SKM-1 (cell line): ENCODE measurements around the gene FNBP1L.
"Not testable (repeated sequence)": the region's sequence is repeated elsewhere in the genome, so short reads cannot be mapped to it uniquely, and the experiment has no call there.

Experiments
- DNase-seq: peaks from one replicate; lab custom pipeline; 2025; ENCODE audit not compliant: unreplicated experiment; lab: John Stamatoyannopoulos, UW

FNBP1L gene

DNA sequence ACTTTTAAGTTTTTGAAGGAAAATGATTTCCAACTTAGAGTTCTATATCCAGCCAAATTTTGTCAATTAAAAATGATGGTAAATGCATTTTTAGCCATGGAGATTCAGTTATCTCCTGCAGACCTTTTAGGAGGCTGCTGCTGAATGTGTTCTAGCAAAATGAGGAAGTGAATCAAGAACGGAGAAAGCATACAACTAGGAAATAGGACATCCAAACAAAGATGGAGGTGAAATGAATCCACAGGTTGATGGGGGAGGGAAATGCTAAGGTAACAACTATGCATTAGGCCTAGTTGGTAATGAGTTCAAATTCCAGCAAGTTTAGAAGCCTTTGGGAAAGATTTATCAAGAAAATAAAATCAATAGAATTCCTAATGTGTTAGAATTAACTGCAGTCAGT, 80.5 kb downstream of the FNBP1L start:
- peak; percentile 10 for DNase-seq

GRCh38 chr1:93531193-93531592, 83.3 kb downstream of the FNBP1L start:
- no peak for DNase-seq

DNA sequence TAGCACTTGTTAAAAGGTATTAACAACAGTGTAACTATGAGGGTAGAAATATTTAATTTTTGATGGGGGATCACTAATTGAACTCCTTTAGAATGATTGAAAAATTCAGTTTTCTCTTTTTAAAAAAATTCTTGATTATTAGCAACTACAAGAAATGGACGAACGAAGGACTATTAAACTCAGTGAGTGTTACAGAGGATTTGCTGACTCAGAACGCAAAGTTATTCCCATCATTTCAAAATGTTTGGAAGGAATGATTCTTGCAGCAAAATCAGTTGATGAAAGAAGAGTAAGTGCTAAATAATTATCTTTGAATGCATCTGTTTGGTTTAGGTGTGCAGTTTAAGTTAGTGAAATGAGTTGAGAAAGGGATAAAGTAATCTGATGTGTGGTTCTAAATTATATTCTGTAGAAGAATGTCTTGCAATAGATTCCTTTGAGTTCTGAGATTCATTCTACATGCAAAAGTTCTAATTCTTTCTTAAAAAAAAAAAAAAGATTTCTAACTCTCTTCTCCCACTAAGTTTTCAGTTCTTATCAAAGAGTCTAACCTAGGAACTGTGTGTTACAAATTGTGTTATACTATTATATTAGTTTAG, 85.0 kb downstream of the FNBP1L start:
- DNase-seq = no peak

- no peak for DNase-seq
These were observed 85.8 kb downstream of the FNBP1L start for GRCh38 chr1:93533677-93534076.

- DNase-seq = no peak
These were observed 89.5 kb downstream of the FNBP1L start for GRCh38 chr1:93537396-93537795.

DNA sequence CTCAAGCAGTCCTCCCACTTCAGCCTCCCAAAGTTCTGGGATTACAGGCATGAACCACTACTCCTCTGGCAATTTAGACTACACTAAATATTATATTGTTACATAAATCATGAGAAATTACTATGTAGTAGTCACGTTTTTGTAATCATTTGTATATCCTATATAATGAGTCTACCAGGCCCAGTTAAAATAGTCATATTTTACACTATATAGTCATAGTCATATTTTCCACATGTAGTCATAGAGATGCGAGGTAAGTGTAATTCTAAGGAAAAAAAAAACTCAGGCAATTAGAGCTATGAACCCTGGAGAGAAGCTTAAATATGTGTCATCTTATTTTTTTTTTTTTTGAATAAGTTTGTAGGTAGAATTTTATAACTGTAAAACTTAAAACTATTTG, 90.0 kb downstream of the FNBP1L start:
- DNase-seq = no peak

DNA sequence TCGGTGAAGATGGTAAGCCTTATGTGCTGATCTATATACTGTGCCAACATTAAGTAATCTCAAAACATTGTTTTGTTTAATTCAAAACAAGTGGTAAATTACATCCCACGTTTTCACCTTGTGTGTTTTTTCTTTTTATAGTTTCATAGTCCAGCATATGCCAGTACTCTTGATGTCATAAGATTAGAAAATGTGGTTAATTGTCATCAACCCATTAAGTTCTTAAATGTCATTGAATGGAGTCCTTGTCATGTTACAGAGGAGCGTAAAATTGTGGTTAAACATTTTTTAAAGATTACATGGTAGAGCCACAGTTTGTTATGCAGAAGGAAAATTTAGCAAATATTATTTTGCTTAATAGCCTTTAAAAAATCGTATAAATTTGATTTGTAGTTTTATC, 93.1 kb downstream of the FNBP1L start:
- no peak for DNase-seq

DNA sequence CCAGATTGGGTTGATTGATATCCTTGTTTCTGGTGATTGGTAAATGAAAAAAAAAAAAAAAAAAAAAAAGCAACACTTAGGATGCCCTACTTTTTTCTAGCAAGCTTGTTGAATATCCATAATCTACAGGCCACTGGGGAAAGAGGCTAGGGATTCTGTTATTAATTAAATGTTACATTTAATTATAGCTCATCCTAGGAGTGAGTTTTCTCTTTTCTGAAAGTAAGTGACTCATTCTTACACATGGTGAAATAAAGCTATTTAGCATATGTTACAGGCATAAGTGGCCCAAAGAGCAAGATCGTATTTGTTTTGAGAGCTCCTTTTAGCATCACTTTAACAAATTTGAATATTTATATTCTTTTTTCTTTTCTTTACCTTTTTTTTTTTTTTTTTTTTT, 94.5 kb downstream of the FNBP1L start:
- DNase-seq = no peak

GRCh38 chr1:93546162-93546863, 98.4 kb downstream of the FNBP1L start:
- DNase-seq = no peak

GRCh38 chr1:93549131-93549530, 101.2 kb downstream of the FNBP1L start:
- no peak for DNase-seq

GRCh38 chr1:93549811-93550210, 101.9 kb downstream of the FNBP1L start:
- peak; percentile 20 for DNase-seq

GRCh38 chr1:93552741-93553455, 105.0 kb downstream of the FNBP1L start:
- DNase-seq = no peak

DNA sequence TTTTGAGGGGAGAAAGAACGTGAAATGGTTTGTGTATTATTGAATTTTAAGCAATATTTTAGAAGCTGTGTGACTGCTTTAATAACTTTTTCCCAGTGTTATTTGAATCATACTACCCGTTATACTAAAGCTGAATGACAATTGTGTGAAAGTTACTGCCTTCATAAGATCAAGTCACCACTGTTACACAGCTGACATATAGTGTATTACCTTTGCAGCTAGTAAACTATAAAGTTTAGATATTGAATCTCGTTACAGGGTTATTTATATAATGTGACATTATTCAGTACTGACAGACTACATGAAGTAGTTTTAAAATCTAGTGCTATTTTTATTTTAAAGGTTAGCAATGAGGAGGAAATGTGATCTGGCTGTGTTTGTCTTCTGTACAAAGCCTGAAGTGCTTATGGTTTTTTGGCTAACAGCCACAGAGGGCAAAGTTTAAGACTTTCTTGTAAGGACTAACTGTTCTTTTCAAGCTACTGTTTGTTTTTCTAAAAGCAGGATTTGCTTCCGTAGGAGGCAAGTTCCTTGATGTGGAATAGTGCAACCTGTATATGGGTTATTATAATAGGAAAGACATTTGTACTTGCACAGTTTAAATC, 106.1 kb downstream of the FNBP1L start:
- not testable (repeated sequence) for DNase-seq

- DNase-seq = no peak
These were observed 107.3 kb downstream of the FNBP1L start for GRCh38 chr1:93554883-93555872.

DNA sequence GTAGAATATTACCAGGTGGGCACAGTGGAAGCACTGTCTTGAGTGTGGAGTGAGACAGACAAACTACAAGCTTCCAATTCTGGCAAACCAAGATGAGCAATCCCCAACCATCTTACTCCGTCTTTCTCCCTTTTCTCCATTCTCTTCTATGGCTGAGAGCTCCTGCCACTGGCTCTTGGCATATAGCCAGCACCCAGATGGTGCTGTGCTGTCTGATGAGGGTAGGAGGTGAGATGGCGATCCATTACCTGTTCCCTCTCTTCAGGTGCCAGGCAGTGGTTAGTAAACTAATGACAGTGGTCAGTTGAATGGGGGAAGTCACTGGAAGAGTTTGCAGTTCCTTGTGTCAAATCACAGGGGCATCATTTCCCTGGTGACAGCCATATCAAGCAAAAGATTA, 108.4 kb downstream of the FNBP1L start:
- DNase-seq = no peak

DNA sequence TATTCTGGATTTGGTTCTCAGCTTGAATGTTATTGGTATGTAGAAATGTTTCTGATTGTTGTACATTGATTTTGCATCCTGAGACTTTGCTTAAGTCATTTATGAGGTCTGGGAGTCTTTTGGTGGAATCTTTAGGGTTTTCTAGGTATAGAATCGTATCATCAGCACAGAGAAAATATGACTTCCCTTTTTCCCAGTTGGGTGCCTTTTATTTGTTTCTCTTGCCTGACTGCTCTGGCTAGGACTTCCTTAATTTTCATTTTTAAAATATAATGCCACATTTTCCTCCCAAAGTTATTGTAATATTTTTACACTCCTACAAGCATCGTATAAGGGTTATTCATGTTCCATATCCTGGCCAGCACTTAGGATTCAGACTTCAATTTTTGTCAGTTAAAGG, 111.1 kb downstream of the FNBP1L start:
- peak; percentile 42 for DNase-seq

DNA sequence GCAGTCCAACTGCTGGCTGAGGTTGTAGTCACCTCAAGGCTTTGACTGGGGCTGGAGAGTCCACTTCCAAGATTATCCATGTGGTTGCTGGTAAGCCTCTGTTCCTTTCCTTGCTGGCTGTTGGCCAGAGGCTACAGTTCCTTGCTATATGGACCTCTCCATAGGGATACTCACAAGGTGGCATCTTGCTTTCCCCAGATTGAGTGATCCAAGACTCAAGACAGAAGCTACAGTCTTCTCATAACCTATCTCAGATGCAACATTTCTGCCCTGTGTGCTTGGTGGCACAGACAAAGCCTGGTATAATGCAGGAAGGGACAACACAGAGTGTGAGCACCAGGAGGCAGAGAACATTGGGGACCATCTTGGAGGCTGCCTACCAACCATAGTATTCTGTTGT, 111.8 kb downstream of the FNBP1L start:
- DNase-seq = no peak

DNA sequence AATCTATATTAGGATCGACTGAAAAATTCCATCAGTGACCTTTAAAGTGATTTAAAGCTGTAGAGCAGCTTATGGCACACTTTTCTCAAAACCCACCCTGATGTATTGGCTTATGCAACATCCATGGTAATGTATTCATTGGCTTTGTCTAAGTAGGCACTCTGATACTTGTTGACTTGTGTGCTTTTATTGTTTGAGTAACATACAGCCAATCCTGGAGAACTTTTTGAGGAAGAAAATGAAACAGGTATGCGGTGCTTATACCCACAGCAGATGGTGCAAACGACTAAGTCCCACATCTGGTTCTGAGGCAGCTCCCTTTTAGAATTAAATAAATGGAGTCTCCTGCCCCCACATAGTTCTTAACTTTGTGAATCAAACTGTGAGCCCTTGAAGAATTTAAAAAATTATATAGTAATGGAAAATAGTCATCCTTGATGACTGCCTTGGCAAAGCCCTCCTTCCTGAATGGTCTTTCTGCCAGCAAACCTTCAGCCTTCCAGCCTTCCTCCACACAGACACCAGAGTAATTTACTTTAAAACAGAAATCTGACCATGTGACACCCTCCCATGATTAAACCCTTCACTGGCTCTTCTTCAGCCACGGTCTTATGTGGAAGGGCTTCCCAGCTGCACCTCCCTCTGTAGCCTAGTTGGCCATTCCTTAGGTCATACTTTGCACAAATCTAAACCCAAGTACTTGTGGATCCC, 117.7 kb downstream of the FNBP1L start:
- DNase-seq = no peak

DNA sequence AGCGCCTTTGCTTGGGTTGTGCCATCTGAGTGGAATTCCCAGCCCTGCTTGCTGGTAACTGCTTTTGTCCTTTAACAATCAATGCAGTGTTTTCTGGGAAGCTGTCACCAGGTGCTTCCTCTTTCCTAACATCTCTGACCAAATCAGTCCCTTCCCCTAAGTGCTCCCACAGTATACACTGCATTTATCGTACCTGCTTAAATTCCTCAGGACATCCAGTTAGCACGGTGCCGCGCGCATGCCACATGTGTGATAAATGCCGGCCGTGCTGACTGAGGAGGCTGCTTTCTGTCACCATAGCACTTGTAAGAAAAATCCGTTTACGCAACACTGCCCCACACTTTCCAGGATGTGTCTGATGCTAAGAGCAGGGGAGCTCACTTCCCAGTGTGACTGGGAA, 118.3 kb downstream of the FNBP1L start:
- DNase-seq = no peak

- DNase-seq = no peak
These were observed 119.5 kb downstream of the FNBP1L start for GRCh38 chr1:93567255-93567918.
